SK-N-SH treated with all-trans-retinoic acid at 6 μM for 48 hours (cell line): ENCODE data around the gene DSE.

Experiments used
- ATAC-seq: fragments of 200-7000 bp; cut with Tn5 transposase; 3 replicates; pipeline ENCODE4 v1.9.1; 2020; ENCODE audit warnings: mild to moderate bottlenecking, moderate library complexity
- CREB5 ChIP-seq: fragments of 250-450 bp; sonication (Bioruptor Pico); IDR thresholded peaks from 2 replicates; pipeline ENCODE4 v1.5.1; 2020; ENCODE audit warnings: low read depth, mild to moderate bottlenecking, moderate library complexity
- CSDC2 ChIP-seq: fragments of 250-450 bp; sonication (Bioruptor Pico); IDR thresholded peaks from 2 replicates; pipeline ENCODE4 v1.5.0; 2020; ENCODE audit warnings: mild to moderate bottlenecking, moderate library complexity
- CSRNP3 ChIP-seq: fragments of 250-450 bp; sonication (Bioruptor Pico); IDR thresholded peaks from 2 replicates; pipeline ENCODE4 v1.5.1; 2021; ENCODE audit warnings: mild to moderate bottlenecking, moderate library complexity
- ESRRG ChIP-seq: fragments of 250-450 bp; sonication (Bioruptor Pico); IDR thresholded peaks from 2 replicates; pipeline ENCODE4 v1.6.1; 2021; ENCODE audit warnings: mild to moderate bottlenecking
- GLIS3 ChIP-seq: fragments of 250-450 bp; sonication (Bioruptor Pico); IDR thresholded peaks from 2 replicates; pipeline ENCODE4 v1.5.0; 2020; ENCODE audit warnings: mild to moderate bottlenecking, moderate library complexity
- ISL1 ChIP-seq: fragments of 250-450 bp; sonication (Bioruptor Pico); IDR thresholded peaks from 2 replicates; pipeline ENCODE4 v2.1.2; 2022; ENCODE audit warnings: mild to moderate bottlenecking, moderate library complexity
- OSR1 ChIP-seq: fragments of 250-450 bp; sonication (Bioruptor Pico); IDR thresholded peaks from 2 replicates; pipeline ENCODE4 v1.8.0; 2022; ENCODE audit warnings: moderate library complexity, mild to moderate bottlenecking, inconsistent platforms
- PATZ1 ChIP-seq: fragments of 250-450 bp; sonication (Bioruptor Pico); IDR thresholded peaks from 2 replicates; pipeline ENCODE4 v1.8.0; 2020; ENCODE audit warnings: mild to moderate bottlenecking, moderate library complexity, borderline replicate concordance
- PPARA ChIP-seq: fragments of 250-450 bp; sonication (Bioruptor Pico); IDR thresholded peaks from 2 replicates; pipeline ENCODE4 v1.5.0; 2020; ENCODE audit warnings: mild to moderate bottlenecking, borderline replicate concordance
- RARB ChIP-seq: fragments of 250-450 bp; sonication (Bioruptor Pico); IDR thresholded peaks from 2 replicates; pipeline ENCODE4 v1.8.0; 2021; ENCODE audit warnings: mild to moderate bottlenecking, moderate library complexity
- SNAI2 ChIP-seq: fragments of 250-450 bp; sonication (Bioruptor Pico); IDR thresholded peaks from 2 replicates; pipeline ENCODE4 v1.5.0; 2020; ENCODE audit warnings: mild to moderate bottlenecking, moderate library complexity
- TCF4 ChIP-seq: fragments of 250-450 bp; sonication (Bioruptor Pico); IDR thresholded peaks from 2 replicates; pipeline ENCODE4 v1.8.0; 2021; ENCODE audit warnings: mild to moderate bottlenecking, moderate library complexity, borderline replicate concordance
- TOX ChIP-seq: fragments of 250-450 bp; sonication (Bioruptor Pico); IDR thresholded peaks from 2 replicates; pipeline ENCODE4 v1.8.0; 2021; ENCODE audit warnings: mild to moderate bottlenecking, moderate library complexity, borderline replicate concordance
- TSHZ2 ChIP-seq: fragments of 250-450 bp; sonication (Bioruptor Pico); IDR thresholded peaks from 2 replicates; pipeline ENCODE4 v1.5.0; 2020; ENCODE audit warnings: mild to moderate bottlenecking, moderate library complexity
- ZC3H10 ChIP-seq: fragments of 250-450 bp; sonication (Bioruptor Pico); IDR thresholded peaks from 2 replicates; pipeline ENCODE4 v1.5.1; 2021; ENCODE audit warnings: mild to moderate bottlenecking, moderate library complexity
- ZFP30 ChIP-seq: fragments of 450-650 bp; formaldehyde crosslinking; IDR thresholded peaks from 2 replicates; pipeline ENCODE4 v1.5.0; 2022; ENCODE audit warnings: mild to moderate bottlenecking, moderate library complexity
- ZNF565 ChIP-seq: fragments of 450-650 bp; formaldehyde crosslinking; conservative IDR thresholded peaks from 2 replicates; pipeline ENCODE4 v1.5.0; 2020; ENCODE audit warnings: low read depth, mild to moderate bottlenecking, moderate library complexity
- ZNF70 ChIP-seq: fragments of 450-650 bp; formaldehyde crosslinking; IDR thresholded peaks from 2 replicates; pipeline ENCODE4 v1.5.0; 2020; ENCODE audit warnings: mild to moderate bottlenecking, moderate library complexity
- ZNF8 ChIP-seq: fragments of 450-650 bp; formaldehyde crosslinking; IDR thresholded peaks from 2 replicates; pipeline ENCODE4 v1.5.0; 2020; ENCODE audit warnings: mild to moderate bottlenecking, moderate library complexity

Gene DSE

GRCh38 chr6:116355796-116356195, 15.0 kb upstream of the DSE start:
- TF ChIP-seq CSRNP3 (CRISPR knock-in tag) (no peak), CSDC2 (CRISPR knock-in tag) (no peak), ZFP30 (CRISPR knock-in tag) (no peak), ZNF70 (CRISPR knock-in tag) (no peak), TCF4 (CRISPR knock-in tag) (no peak), OSR1 (CRISPR knock-in tag) (no peak), PPARA (CRISPR knock-in tag) (no peak), ESRRG (CRISPR knock-in tag) (no peak), ISL1 (no peak)
- no peak for ATAC-seq

- TF ChIP-seq ZFP30 (CRISPR knock-in tag) (no peak), PATZ1 (CRISPR knock-in tag) (no peak), CREB5 (no peak), ZNF565 (CRISPR knock-in tag) (no peak), ZC3H10 (CRISPR knock-in tag) (no peak), CSDC2 (CRISPR knock-in tag) (no peak), TCF4 (CRISPR knock-in tag) (no peak), TSHZ2 (no peak), CSRNP3 (CRISPR knock-in tag) (no peak), ZNF8 (CRISPR knock-in tag) (no peak), SNAI2 (no peak), TOX (no peak), RARB (CRISPR knock-in tag) (no peak), PPARA (CRISPR knock-in tag) (no peak), OSR1 (CRISPR knock-in tag) (no peak), GLIS3 (CRISPR knock-in tag) (no peak)
- ATAC-seq = no peak
These were observed 11.6 kb upstream of the DSE start for GRCh38 chr6:116359131-116359530.

GRCh38 chr6:116359835-116360234, 10.9 kb upstream of the DSE start:
- no peak for ATAC-seq
- TF ChIP-seq OSR1 (CRISPR knock-in tag) = no peak
- no peak for TF ChIP-seq PATZ1 (CRISPR knock-in tag)
